ENCODE results near the gene SMTN. TPM values are rescaled to one million over a fixed set of nuclear protein-coding genes. Genes with fewer than 3 reads are reported as not detected.

Gene SMTN
- total RNA-seq, 2 donors from 2014 or later = 35.5 to 50.1 TPM

GRCh38 chr22:31120230-31120629 is 39.1 kb downstream of the SMTN start:
- 79 to 89% methylated on average over 4 to 5 of the region's 5 CpGs for WGBS, 2 donors
- Histone ChIP-seq H3K9me3 (no peaks in the 10 kb centered on the region), H3K27ac (no peak overlapping the region), H3K4me1 (peaks cover 33% of the 10 kb centered on the region), H3K36me3 (replicated peaks in 1 of 2; ENCODE audit: insufficient read depth in 1 of 2, low read depth in 2 of 2) (no peaks in the 10 kb centered on the region), H3K27me3 (no peaks in the 10 kb centered on the region), H3K4me3 (no peak overlapping the region)
- intact Hi-C loops (cut with DNase I) = no loop called here
- no peak for ATAC-seq
- TF ChIP-seq POLR2A (IDR thresholded peaks at IDR 0.05) (no peak), CTCF (IDR thresholded peaks at IDR 0.05) (no peak)
- no peak for DNase-seq

GRCh38 chr22:31120642-31121041 is 39.5 kb downstream of the SMTN start:
- Histone ChIP-seq H3K27ac (no peak overlapping the region), H3K9me3 (no peaks in the 10 kb centered on the region), H3K27me3 (no peaks in the 10 kb centered on the region), H3K4me1 (peaks cover 33% of the 10 kb centered on the region), H3K36me3 (replicated peaks in 1 of 2; ENCODE audit: insufficient read depth in 1 of 2, low read depth in 2 of 2) (no peaks in the 10 kb centered on the region), H3K4me3 (no peak overlapping the region)
- intact Hi-C loops (cut with DNase I) = no loop called here
- DNase-seq (no peak), ATAC-seq (no peak)
- no peak for TF ChIP-seq CTCF (IDR thresholded peaks at IDR 0.05)
- TF ChIP-seq POLR2A (IDR thresholded peaks at IDR 0.05) = no peak
- WGBS, 2 donors = 94 to 100% methylated on average over 1 of the region's 1 CpG

GRCh38 chr22:31121403-31121802 is 40.3 kb downstream of the SMTN start:
- no peak overlapping the region for H3K27ac ChIP-seq
- intact Hi-C loops (cut with DNase I) = no loop called here
- WGBS, 2 donors = 95 to 96% methylated on average over 4 of the region's 4 CpGs
- H3K4me1 ChIP-seq = peaks cover 33% of the 10 kb centered on the region
- H3K9me3 ChIP-seq = no peaks in the 10 kb centered on the region
- no peak for ATAC-seq
- DNase-seq = no peak
- H3K27me3 ChIP-seq = no peaks in the 10 kb centered on the region
- TF ChIP-seq POLR2A (IDR thresholded peaks at IDR 0.05) (no peak), CTCF (IDR thresholded peaks at IDR 0.05) (no peak)
- H3K4me3 ChIP-seq = no peak overlapping the region
- no peaks in the 10 kb centered on the region for H3K36me3 ChIP-seq (replicated peaks in 1 of 2; ENCODE audit: insufficient read depth in 1 of 2, low read depth in 2 of 2)

- ATAC-seq = peak; percentile 12
- no peak for TF ChIP-seq CTCF (IDR thresholded peaks at IDR 0.05)
- TF ChIP-seq POLR2A (IDR thresholded peaks at IDR 0.05) = no peak
- Histone ChIP-seq H3K27ac (peak overlapping the region; percentile 57 to 78 (median 68)), H3K36me3 (replicated peaks in 1 of 2; ENCODE audit: insufficient read depth in 1 of 2, low read depth in 2 of 2) (no peaks in the 10 kb centered on the region), H3K27me3 (no peaks in the 10 kb centered on the region), H3K4me1 (peaks cover 33% of the 10 kb centered on the region), H3K4me3 (no peak overlapping the region), H3K9me3 (no peaks in the 10 kb centered on the region)
- WGBS, 2 donors = 57 to 66% methylated on average over 2 of the region's 2 CpGs
- no peak for DNase-seq
- intact Hi-C loops (cut with DNase I) = no loop called here
These were observed 41.0 kb downstream of the SMTN start for GRCh38 chr22:31122196-31122531.

DNA sequence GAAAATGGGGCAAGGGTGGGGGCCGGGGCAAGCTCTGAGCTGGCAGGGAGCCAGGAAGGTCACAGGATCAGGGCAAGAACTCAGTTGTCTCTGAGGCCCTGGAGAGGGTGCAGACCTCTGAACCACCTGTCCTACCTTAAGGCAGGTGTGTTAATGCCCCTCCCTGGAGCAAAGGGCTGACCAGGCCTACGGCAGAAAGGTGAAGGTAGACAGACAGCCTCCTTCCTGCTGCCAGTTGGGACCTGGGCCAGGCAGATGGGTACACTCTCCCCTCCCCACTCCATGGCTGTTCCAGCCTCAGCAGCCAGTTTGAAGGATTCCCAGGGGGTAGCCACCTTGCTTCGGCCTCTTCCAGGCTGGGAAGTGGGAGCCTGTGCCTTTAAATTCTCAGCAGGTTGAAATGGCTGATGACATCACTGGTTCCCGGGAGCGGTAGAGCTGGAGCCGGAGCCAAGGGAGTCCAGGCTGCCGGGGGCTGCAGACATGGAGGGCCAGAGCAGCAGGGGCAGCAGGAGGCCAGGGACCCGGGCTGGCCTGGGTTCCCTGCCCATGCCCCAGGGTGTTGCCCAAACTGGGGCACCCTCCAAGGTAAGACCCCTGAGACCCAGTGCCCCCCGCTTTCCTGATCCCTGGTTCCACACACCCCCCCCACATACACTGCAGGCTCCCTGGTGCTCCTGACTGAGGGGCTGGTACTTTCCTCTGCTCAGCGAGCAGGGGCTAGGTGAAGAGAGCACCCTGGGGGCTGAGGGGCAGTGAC is 41.6 kb downstream of the SMTN start, which contains the start of gene INPP5J:
Gene INPP5J (plus strand): TSS at position 435 of the 760 bp plus-strand sequence. CDS start 49 bp downstream, at position 484.
- no peaks in the 10 kb centered on the region for H3K9me3 ChIP-seq
- DNase-seq (peak; percentile 76 to 84 (median 80)), ATAC-seq (peak; percentile 93)
- intact Hi-C loops (cut with DNase I) = no loop called here
- WGBS, 2 donors = 12 to 14% methylated on average over 3 to 9 of the region's 10 CpGs
- TF ChIP-seq CTCF (IDR thresholded peaks at IDR 0.05) = no peak
- peak in 2 of 3 donors; percentile 59 to 65 for TF ChIP-seq POLR2A (IDR thresholded peaks at IDR 0.05)
- peak within 1 kb of the TSS; percentile 44 to 46 for H3K4me3 ChIP-seq
- peaks cover 33% of the 10 kb centered on the region for H3K4me1 ChIP-seq
- no peaks in the 10 kb centered on the region for H3K36me3 ChIP-seq (replicated peaks in 1 of 2; ENCODE audit: insufficient read depth in 1 of 2, low read depth in 2 of 2)
- peak within 1 kb of the TSS; percentile 57 to 78 (median 68) for H3K27ac ChIP-seq
- H3K27me3 ChIP-seq = no peaks in the 10 kb centered on the region

Measured in body of pancreas (tissue), 4 donors.